AG04450 (cell line): ENCODE measurements around the gene KRTAP4-4. TPM values are rescaled to one million over a fixed set of nuclear protein-coding genes. Genes with fewer than 3 reads are reported as not detected.
"Not testable (repeated sequence)": the region's sequence is repeated elsewhere in the genome, so short reads cannot be mapped to it uniquely, and the experiment has no call there.

Experiments
- CTCF ChIA-PET: fragments of 300-600, 350-600 bp; formaldehyde crosslinking; extraction: SDS; loops from one replicate; lab custom pipeline; 2022; ENCODE audit warnings: antibody characterized with exemption, inconsistent platforms; lab: Charles Lee
- POLR2A ChIA-PET: fragments of 350-600 bp; formaldehyde crosslinking; extraction: SDS; loops from one replicate; lab custom pipeline; 2021; ENCODE audit warnings: antibody characterized with exemption, inconsistent platforms; lab: Yijun Ruan, JAX
- DNase-seq: peaks from one replicate; pipeline ENCODE4 v3.0.0-alpha.2; 2011; ENCODE audit warnings: low read depth, low spot score
- H3K27ac ChIP-seq: one replicate; pipeline ENCODE4 v1.5.1; 2012; ENCODE audit warnings: low read depth, low read length, control low read depth
- H3K27me3 ChIP-seq: one replicate; pipeline ENCODE4 v1.6.0; 2012; ENCODE audit warnings: low read length; ENCODE audit not compliant: control insufficient read depth, insufficient read depth
- H3K4me3 ChIP-seq: 2 replicates; pipeline ENCODE4 v1.5.1; 2011; ENCODE audit warnings: mild to moderate bottlenecking, low read depth, low read length, control low read depth
- H3K9me3 ChIP-seq: 2 replicates; pipeline ENCODE4 v1.5.1; 2012; ENCODE audit warnings: low read length; ENCODE audit not compliant: control insufficient read depth, insufficient read depth
- CTCF ChIP-seq: IDR thresholded peaks from 2 replicates; pipeline ENCODE4 v1.5.1; 2011; ENCODE audit warnings: low read depth, low read length, control low read depth, inconsistent platforms
- polyA plus RNA-seq: library from polyadenylated mRNA; depleted of rRNA; stranded (reverse); fragments of >200 nt; gene quantifications from 2 replicates; pipeline ENCODE4 v1.2.3, GENCODE V29; 2011

KRTAP4-4 gene
- polyA plus RNA-seq, 1 experiment: not detected

DNA sequence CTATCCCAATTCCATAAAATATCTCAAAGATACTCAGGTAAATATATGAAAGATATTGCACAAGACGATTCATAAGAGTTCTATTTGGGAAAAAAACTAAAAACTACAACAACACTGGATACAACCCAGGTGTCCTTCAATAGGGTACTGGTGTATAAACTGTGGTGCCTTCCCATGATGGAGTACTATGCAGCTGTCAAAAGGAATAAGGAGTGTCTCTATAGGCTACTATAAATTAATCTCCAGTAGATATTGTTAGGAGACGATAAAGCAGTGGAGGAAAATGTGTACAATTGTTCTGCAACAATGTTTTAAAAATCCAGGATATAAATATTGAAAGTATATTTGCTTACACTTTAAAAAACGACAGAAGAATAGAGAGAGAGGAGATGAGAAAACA, 34.1 kb downstream of the KRTAP4-4 start:
- POLR2A ChIA-PET: no interaction called here
- H3K4me3 ChIP-seq: no peak overlapping the region
- no peaks in the 10 kb centered on the region for H3K27me3 ChIP-seq
- no peaks in the 10 kb centered on the region for H3K9me3 ChIP-seq
- TF ChIP-seq CTCF: no peak
- DNase-seq: no peak
- no peak overlapping the region for H3K27ac ChIP-seq
- CTCF ChIA-PET: interaction anchor here (0.6 kb wide), 1 partner anchor 51 kb away, joined by 3 read pairs; no protein-coding TSS in a partner anchor

GRCh38 chr17:41125064-41125463, 35.5 kb downstream of the KRTAP4-4 start:
- DNase-seq: no peak
- POLR2A ChIA-PET: no interaction called here
- TF ChIP-seq CTCF: no peak
- CTCF ChIA-PET: interaction anchor here (1.2 kb wide), 1 partner anchor 424 kb away, joined by 6 read pairs; no protein-coding TSS in a partner anchor
- no peak overlapping the region for H3K27ac ChIP-seq
- no peaks in the 10 kb centered on the region for H3K9me3 ChIP-seq
- no peaks in the 10 kb centered on the region for H3K27me3 ChIP-seq
- H3K4me3 ChIP-seq: no peak overlapping the region

DNA sequence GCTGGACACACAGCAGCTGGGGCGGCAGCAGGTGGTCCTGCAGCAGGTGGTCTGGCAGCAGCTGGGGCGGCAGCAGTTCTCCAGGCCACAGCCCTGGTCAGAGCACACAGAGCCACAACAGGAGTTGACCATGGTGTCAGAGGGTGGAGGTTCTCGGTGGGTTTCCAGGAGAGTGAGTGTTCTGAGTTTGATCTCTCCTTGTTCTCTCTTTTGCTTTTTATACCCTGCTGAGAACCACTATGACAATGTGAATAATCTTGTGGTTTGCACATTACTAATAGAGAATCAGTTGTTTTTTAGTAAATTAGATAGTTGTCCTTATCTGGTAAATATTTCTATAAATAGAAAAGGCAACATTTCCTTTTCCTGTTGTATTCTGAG, 36.6 kb downstream of the KRTAP4-4 start, which contains the start of gene KRTAP4-12:
Gene KRTAP4-12, minus strand, starts transcription at position 192 of the 381 bp plus-strand sequence. Its CDS starts 60 bp downstream, at position 132.
- H3K27ac ChIP-seq, DNase-seq, H3K27me3 ChIP-seq, H3K9me3 ChIP-seq, H3K4me3 ChIP-seq, POLR2A ChIA-PET: not testable (repeated sequence)
- CTCF ChIA-PET: interaction anchor here (1.2 kb wide), 1 partner anchor 425 kb away, joined by 6 read pairs; no protein-coding TSS in a partner anchor

GRCh38 chr17:41123292-41123990, 37.1 kb downstream of the KRTAP4-4 start:
- POLR2A ChIA-PET, CTCF ChIA-PET, H3K27me3 ChIP-seq, H3K9me3 ChIP-seq, DNase-seq, H3K4me3 ChIP-seq, H3K27ac ChIP-seq: not testable (repeated sequence)

GRCh38 chr17:41121742-41122141, 38.8 kb downstream of the KRTAP4-4 start:
- Histone ChIP-seq H3K9me3 (no peaks in the 10 kb centered on the region), H3K4me3 (no peak overlapping the region), H3K27me3 (no peaks in the 10 kb centered on the region), H3K27ac (no peak overlapping the region)
- no peak for DNase-seq
- ChIA-PET CTCF (no interaction called here), POLR2A (no interaction called here)
- TF ChIP-seq CTCF: no peak

- H3K4me3 ChIP-seq, H3K9me3 ChIP-seq, H3K27ac ChIP-seq, CTCF ChIA-PET, H3K27me3 ChIP-seq, DNase-seq, POLR2A ChIA-PET: not testable (repeated sequence)
These were observed 40.6 kb downstream of the KRTAP4-4 start for GRCh38 chr17:41119696-41120690.
